Progenitor cell of endocrine pancreas (in vitro differentiated cells): ENCODE measurements around the gene PFKFB2. TPM values are rescaled to one million over a fixed set of nuclear protein-coding genes. Genes with fewer than 3 reads are reported as not detected.

ENCODE experiments used
- DNase-seq: peaks from one replicate; pipeline ENCODE4 v3.0.0; 2021; ENCODE audit warnings: low spot score; ENCODE audit not compliant: unreplicated experiment
- H3K27ac Mint-ChIP-seq: 2 replicates; pipeline ENCODE4 v1.8.0; 2021; ENCODE audit warnings: mild to moderate bottlenecking, moderate library complexity, mixed read lengths
- H3K27me3 Mint-ChIP-seq: 2 replicates; pipeline ENCODE4 v1.8.0; 2021; ENCODE audit warnings: mixed read lengths
- H3K36me3 Mint-ChIP-seq: 2 replicates; pipeline ENCODE4 v1.8.0; 2022; ENCODE audit warnings: mixed read lengths; ENCODE audit not compliant: insufficient read depth
- H3K4me1 Mint-ChIP-seq: 2 replicates; pipeline ENCODE4 v1.8.0; 2021; ENCODE audit warnings: low read depth, mixed read lengths
- H3K4me3 Mint-ChIP-seq: 2 replicates; pipeline ENCODE4 v1.8.0; 2021; ENCODE audit warnings: low read depth, mild to moderate bottlenecking, moderate library complexity, mixed read lengths
- H3K9me3 Mint-ChIP-seq: 2 replicates; pipeline ENCODE4 v1.8.0; 2021; ENCODE audit warnings: low read depth, mixed read lengths
- CTCF ChIP-seq: fragments of 200-600 bp; sonication (generic); IDR thresholded peaks from one replicate; pipeline ENCODE4 v1.5.0; 2021; ENCODE audit warnings: antibody characterized with exemption, mild to moderate bottlenecking; ENCODE audit not compliant: unreplicated experiment
- total RNA-seq: library from RNA; stranded (reverse); gene quantifications from 2 replicates; pipeline ENCODE4 v1.2.1, GENCODE V29; 2021

The PFKFB2 gene
- total RNA-seq, 1 donor from 2014 or later, result 9.6 TPM

DNA sequence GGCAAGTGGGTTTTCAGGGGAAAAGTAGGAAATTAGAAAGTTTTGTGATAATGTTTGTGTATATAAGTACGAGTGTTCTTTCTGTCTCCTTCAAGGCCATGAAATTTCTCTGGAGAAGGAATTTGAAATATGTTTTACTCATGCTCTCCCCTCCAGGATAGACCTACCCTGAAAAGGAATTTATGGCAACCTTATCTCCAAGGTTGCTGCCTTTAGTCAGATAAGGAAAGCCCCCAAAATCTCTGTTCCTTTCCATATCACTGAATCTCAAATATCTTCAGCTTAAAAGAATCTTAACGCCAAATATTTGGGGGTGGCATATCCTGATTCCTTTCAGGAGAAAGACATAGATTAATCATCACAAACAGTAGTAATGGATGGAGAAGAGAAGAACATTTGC, 35.1 kb downstream of the PFKFB2 start:
- TF ChIP-seq CTCF, result no peak
- no peak overlapping the region for H3K4me3 Mint-ChIP-seq
- no peaks in the 10 kb centered on the region for H3K9me3 Mint-ChIP-seq
- H3K27ac Mint-ChIP-seq, result no peak overlapping the region
- H3K4me1 Mint-ChIP-seq, result peaks cover 18% of the 10 kb centered on the region
- DNase-seq, result no peak
- H3K27me3 Mint-ChIP-seq, result peaks cover 14% of the 10 kb centered on the region
- no peaks in the 10 kb centered on the region for H3K36me3 Mint-ChIP-seq

DNA sequence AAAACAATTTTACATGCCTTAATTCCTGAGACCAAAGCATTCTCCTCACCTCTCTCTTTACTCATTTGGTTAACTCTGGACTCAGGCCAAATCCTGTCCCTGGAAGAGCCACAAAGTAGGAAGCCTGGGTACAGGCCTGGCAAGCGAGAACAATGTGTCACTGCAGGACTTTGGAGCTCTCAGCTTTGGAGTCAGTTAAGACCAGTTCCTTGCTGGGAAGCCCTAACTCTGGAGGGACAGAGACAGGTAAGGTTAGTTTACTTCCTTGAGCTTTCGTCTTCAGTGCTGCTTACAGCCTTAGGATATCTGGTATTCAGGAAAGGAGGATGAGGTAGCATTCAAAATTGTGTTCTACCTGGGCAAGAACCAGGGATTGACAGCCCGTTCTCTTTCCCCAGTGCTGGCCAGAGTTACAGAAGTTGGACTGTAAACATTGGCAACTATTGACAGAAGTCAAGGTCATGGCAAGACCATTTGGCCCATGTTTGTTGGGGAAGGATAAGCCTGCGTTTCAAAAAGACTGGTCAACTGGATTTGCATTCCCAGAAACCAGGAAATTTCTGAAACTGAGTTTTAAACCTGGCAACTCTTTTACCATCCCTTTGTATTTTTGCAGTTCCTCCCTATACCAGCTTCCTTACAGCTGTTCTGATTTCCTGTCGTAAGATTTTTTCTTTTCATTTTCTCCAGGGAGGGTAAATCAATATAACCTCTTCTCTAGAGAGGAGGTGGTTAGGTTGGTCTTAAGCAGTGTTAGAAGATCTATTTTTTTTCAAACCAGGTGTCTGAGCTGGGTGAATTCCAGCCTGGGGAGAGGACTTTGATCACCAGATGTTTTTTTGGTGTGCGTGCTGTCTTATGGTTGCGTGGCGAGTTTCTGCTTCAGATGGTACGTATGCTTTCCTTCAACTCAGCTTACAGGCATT, 35.9 kb downstream of the PFKFB2 start, which contains the start of gene C4BPB:
Gene C4BPB, plus strand, starts transcription at position 160 of the 926 bp plus-strand sequence. Its CDS starts 672 bp downstream, at position 832.
- H3K27ac Mint-ChIP-seq, result no peak within 1 kb of the TSS
- peaks cover 10% of the 10 kb centered on the region for H3K27me3 Mint-ChIP-seq
- no peak for TF ChIP-seq CTCF
- H3K4me3 Mint-ChIP-seq, result no peak within 1 kb of the TSS
- H3K9me3 Mint-ChIP-seq, result no peaks in the 10 kb centered on the region
- DNase-seq, result no peak
- no peaks in the 10 kb centered on the region for H3K36me3 Mint-ChIP-seq
- peaks cover 18% of the 10 kb centered on the region for H3K4me1 Mint-ChIP-seq

- H3K4me3 Mint-ChIP-seq, result no peak overlapping the region
- H3K27me3 Mint-ChIP-seq, result peaks cover 4% of the 10 kb centered on the region
- H3K27ac Mint-ChIP-seq, result no peak overlapping the region
- no peaks in the 10 kb centered on the region for H3K36me3 Mint-ChIP-seq
- TF ChIP-seq CTCF, result no peak
- DNase-seq, result no peak
- peaks cover 15% of the 10 kb centered on the region for H3K4me1 Mint-ChIP-seq
- no peaks in the 10 kb centered on the region for H3K9me3 Mint-ChIP-seq
These were observed 36.7 kb downstream of the PFKFB2 start for GRCh38 chr1:207089627-207090355.

GRCh38 chr1:207091200-207091908, 38.3 kb downstream of the PFKFB2 start:
- Mint-ChIP-seq H3K36me3 (no peaks in the 10 kb centered on the region), H3K4me1 (peaks cover 14% of the 10 kb centered on the region), H3K27me3 (peaks cover 8% of the 10 kb centered on the region), H3K27ac (no peak overlapping the region), H3K4me3 (no peak overlapping the region), H3K9me3 (no peaks in the 10 kb centered on the region)
- no peak for TF ChIP-seq CTCF
- no peak for DNase-seq

DNA sequence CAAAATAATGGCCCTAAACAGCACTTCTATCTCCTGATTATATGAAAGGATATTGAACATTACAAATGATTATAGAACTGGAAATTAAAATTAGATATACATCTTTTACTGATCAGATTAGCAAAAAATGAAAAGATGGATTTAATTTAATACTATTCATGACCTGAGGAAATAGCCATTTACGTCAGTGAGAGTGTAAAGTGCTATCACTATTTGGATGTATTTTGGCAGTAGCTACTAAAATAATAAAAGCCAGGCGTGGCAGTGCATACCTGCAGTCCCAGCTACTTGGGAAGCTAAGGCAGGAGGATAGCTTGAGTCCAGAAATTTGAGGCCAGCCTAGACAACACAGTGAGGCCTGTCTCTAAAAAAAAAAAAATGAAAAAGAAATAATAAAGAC, 40.9 kb downstream of the PFKFB2 start:
- DNase-seq, result no peak
- no peak for TF ChIP-seq CTCF
- Mint-ChIP-seq H3K4me1 (peaks cover 5% of the 10 kb centered on the region), H3K27me3 (peaks cover 8% of the 10 kb centered on the region), H3K27ac (no peak overlapping the region), H3K36me3 (no peaks in the 10 kb centered on the region), H3K4me3 (no peak overlapping the region), H3K9me3 (no peaks in the 10 kb centered on the region)
